Esophagus squamous epithelium (tissue), 4 donors: ENCODE measurements around the gene PHPT1.

Experiments used
- POLR2A ChIP-seq, 4 donors: fragments of 450-650 bp; IDR thresholded peaks; one replicate each; pipeline ENCODE4 v1.6.1; 2017; ENCODE audit warnings: antibody characterized with exemption in 4 of 4, mild to moderate bottlenecking in 4 of 4, moderate library complexity in 3 of 4
- TF ChIP-seq, protein P1 (sequence below), 6 experiments: fragments of 450-650 bp in 4 of 6; fragments of 200-600 bp in 2 of 6; sonication (generic) in 2 of 6; IDR thresholded peaks; one replicate each; pipeline ENCODE4 v1.5.1; 2016 to 2019; ENCODE audit warnings: antibody characterized with exemption in 6 of 6, mild to moderate bottlenecking in 4 of 6, moderate library complexity in 4 of 6

DNA sequence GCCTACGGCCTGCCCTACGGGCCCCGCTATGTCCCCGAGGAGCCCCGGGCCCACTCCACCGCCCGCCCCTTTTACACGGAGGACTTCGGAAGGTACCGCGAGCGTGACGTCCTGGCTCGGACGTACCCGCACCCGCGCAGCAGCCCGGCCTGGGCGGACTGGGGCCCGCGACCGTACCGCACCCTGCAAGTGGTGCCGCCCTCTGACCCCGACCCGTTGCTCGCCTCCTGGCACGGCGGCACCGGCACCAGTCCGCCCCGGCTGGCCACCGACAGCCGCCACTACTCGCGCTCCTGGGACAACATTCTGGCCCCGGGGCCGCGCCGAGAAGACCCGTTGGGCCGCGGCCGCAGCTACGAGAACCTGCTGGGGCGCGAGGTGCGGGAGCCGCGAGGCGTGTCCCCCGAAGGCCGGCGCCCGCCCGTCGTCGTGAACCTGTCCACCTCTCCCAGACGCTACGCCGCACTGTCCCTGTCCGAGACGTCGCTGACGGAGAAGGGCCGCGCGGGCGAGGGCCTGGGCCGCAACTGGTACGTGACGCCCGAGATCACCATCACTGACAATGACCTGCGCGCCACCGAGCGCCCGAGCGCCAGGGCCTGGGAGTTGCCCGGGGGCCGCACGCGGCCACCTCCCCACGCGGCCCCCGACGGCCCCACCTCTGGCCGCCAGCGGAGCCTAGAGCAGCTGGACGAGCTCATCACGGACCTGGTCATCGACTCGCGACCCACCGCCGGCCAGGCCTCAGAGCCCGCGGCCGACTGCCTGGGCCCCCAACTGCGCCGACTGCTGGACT is 3.5 kb upstream of the PHPT1 start:
- TF ChIP-seq, protein P1, sequence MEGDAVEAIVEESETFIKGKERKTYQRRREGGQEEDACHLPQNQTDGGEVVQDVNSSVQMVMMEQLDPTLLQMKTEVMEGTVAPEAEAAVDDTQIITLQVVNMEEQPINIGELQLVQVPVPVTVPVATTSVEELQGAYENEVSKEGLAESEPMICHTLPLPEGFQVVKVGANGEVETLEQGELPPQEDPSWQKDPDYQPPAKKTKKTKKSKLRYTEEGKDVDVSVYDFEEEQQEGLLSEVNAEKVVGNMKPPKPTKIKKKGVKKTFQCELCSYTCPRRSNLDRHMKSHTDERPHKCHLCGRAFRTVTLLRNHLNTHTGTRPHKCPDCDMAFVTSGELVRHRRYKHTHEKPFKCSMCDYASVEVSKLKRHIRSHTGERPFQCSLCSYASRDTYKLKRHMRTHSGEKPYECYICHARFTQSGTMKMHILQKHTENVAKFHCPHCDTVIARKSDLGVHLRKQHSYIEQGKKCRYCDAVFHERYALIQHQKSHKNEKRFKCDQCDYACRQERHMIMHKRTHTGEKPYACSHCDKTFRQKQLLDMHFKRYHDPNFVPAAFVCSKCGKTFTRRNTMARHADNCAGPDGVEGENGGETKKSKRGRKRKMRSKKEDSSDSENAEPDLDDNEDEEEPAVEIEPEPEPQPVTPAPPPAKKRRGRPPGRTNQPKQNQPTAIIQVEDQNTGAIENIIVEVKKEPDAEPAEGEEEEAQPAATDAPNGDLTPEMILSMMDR (IDR thresholded peaks at IDR 0.05), result no peak
- TF ChIP-seq POLR2A (IDR thresholded peaks at IDR 0.05), result no peak
